ENCODE measurements around the gene FERMT3. TPM values are rescaled to one million over a fixed set of nuclear protein-coding genes. Genes with fewer than 3 reads are reported as not detected.

The FERMT3 gene
- total RNA-seq, 1 donor from 2014 or later, result 1.4 TPM

DNA sequence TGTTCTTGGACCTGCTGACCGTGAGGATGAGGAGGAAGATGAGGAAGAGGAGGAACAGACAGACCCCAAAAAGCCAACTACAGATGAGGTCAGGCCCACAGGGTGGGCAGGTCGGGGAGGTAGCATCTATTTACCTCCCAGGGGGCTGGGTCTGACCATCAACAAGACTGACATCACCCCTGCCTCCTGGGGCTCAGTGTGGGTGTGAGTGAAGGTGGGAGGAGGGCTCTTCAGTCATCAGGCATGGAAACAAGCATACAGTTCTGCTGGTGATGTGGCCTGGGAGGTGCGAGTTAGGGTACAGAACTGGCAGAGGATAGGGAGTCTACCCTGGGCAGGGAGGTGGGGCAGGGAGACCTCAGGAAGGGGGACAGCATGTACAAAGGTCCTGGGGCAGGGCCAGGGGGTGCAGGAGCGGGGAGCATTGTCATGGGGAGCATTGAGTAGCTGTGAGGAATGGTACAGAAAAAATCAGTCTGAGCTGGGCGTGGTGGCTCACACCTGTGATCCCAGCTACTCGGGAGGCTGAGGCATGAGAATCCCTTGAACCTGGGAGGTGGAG is 53.7 kb downstream of the FERMT3 start:
- DNase-seq (ENCODE audit: extremely low spot score, unreplicated experiment), result no peak
- no peak overlapping the region for H3K4me3 Mint-ChIP-seq (ENCODE audit: unreplicated experiment)

DNA sequence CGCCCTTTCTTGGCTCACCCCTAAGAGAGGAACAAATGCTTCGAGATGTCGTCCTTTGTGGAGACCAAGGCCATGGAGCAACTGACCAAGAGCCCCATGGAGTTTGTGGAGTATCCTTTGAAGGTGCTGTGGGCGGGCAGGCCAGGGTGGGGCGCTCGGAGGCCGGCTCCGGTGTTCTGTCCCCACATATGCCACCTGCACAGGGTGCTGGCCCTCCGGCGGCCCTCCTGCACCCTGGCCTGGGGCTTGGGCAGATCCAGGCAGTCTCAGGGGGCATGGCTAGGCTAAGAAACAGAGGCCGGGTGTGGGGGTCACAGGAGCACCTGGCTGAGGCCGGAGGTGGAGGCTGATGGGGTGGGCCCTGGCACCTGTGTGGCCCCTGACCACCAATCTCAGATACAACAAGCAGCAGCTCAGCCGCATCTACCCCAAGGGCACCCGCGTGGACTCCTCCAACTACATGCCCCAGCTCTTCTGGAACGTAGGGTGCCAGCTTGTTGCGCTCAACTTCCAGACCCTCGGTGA is 55.1 kb downstream of the FERMT3 start:
- no peak for DNase-seq (ENCODE audit: extremely low spot score, unreplicated experiment)
- H3K9me3 Mint-ChIP-seq (ENCODE audit: unreplicated experiment), result no peaks in the 10 kb centered on the region
- peaks cover 5% of the 10 kb centered on the region for H3K4me1 Mint-ChIP-seq (ENCODE audit: unreplicated experiment)
- no peak overlapping the region for H3K4me3 Mint-ChIP-seq (ENCODE audit: unreplicated experiment)
- TF ChIP-seq, protein P1, sequence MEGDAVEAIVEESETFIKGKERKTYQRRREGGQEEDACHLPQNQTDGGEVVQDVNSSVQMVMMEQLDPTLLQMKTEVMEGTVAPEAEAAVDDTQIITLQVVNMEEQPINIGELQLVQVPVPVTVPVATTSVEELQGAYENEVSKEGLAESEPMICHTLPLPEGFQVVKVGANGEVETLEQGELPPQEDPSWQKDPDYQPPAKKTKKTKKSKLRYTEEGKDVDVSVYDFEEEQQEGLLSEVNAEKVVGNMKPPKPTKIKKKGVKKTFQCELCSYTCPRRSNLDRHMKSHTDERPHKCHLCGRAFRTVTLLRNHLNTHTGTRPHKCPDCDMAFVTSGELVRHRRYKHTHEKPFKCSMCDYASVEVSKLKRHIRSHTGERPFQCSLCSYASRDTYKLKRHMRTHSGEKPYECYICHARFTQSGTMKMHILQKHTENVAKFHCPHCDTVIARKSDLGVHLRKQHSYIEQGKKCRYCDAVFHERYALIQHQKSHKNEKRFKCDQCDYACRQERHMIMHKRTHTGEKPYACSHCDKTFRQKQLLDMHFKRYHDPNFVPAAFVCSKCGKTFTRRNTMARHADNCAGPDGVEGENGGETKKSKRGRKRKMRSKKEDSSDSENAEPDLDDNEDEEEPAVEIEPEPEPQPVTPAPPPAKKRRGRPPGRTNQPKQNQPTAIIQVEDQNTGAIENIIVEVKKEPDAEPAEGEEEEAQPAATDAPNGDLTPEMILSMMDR (IDR thresholded peaks at IDR 0.05), result no peak
- no peak overlapping the region for H3K27ac Mint-ChIP-seq (ENCODE audit: unreplicated experiment)
- H3K27me3 Mint-ChIP-seq (ENCODE audit: unreplicated experiment), result no peaks in the 10 kb centered on the region
- H3K36me3 Mint-ChIP-seq (ENCODE audit: unreplicated experiment), result peaks cover 16% of the 10 kb centered on the region

More for the DNA sequence above, 53.7 kb downstream of the FERMT3 start:
- H3K27ac Mint-ChIP-seq (ENCODE audit: unreplicated experiment), result no peak overlapping the region
- TF ChIP-seq, protein P1 (IDR thresholded peaks at IDR 0.05), result no peak
- H3K27me3 Mint-ChIP-seq (ENCODE audit: unreplicated experiment), result no peaks in the 10 kb centered on the region
- H3K4me1 Mint-ChIP-seq (ENCODE audit: unreplicated experiment), result peaks cover 5% of the 10 kb centered on the region
- peaks cover 16% of the 10 kb centered on the region for H3K36me3 Mint-ChIP-seq (ENCODE audit: unreplicated experiment)
- no peaks in the 10 kb centered on the region for H3K9me3 Mint-ChIP-seq (ENCODE audit: unreplicated experiment)

DNA sequence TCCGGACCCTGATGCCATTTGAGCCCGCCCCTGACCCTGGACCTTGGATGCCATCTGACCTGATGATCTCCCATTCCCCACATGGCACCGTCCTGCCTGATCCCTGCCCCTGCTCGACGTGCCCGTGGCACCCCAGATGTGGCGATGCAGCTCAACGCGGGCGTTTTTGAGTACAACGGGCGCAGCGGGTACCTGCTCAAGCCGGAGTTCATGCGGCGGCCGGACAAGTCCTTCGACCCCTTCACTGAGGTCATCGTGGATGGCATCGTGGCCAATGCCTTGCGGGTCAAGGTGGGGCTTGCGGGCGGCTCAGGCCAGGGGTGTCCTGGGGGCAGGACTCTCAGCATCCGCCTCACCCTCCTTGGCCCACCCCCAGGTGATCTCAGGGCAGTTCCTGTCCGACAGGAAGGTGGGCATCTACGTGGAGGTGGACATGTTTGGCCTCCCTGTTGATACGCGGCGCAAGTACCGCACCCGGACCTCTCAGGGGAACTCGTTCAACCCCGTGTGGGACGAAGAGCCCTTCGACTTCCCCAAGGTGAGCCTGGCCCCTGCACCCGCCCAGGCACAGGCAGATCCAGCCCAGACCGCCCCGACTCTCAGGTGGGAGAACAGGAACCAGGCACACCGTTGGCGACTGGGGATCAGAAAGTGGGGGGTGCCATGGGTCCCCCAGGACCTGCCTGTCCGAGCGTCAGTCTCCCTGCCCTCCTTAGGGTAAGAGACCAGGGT is 55.9 kb downstream of the FERMT3 start:
- H3K36me3 Mint-ChIP-seq (ENCODE audit: unreplicated experiment), result peaks cover 16% of the 10 kb centered on the region
- peaks cover 5% of the 10 kb centered on the region for H3K4me1 Mint-ChIP-seq (ENCODE audit: unreplicated experiment)
- DNase-seq (ENCODE audit: extremely low spot score, unreplicated experiment), result no peak
- H3K27ac Mint-ChIP-seq (ENCODE audit: unreplicated experiment), result no peak overlapping the region
- no peaks in the 10 kb centered on the region for H3K27me3 Mint-ChIP-seq (ENCODE audit: unreplicated experiment)
- no peaks in the 10 kb centered on the region for H3K9me3 Mint-ChIP-seq (ENCODE audit: unreplicated experiment)
- no peak overlapping the region for H3K4me3 Mint-ChIP-seq (ENCODE audit: unreplicated experiment)
- TF ChIP-seq, protein P1 (IDR thresholded peaks at IDR 0.05), result no peak

DNA sequence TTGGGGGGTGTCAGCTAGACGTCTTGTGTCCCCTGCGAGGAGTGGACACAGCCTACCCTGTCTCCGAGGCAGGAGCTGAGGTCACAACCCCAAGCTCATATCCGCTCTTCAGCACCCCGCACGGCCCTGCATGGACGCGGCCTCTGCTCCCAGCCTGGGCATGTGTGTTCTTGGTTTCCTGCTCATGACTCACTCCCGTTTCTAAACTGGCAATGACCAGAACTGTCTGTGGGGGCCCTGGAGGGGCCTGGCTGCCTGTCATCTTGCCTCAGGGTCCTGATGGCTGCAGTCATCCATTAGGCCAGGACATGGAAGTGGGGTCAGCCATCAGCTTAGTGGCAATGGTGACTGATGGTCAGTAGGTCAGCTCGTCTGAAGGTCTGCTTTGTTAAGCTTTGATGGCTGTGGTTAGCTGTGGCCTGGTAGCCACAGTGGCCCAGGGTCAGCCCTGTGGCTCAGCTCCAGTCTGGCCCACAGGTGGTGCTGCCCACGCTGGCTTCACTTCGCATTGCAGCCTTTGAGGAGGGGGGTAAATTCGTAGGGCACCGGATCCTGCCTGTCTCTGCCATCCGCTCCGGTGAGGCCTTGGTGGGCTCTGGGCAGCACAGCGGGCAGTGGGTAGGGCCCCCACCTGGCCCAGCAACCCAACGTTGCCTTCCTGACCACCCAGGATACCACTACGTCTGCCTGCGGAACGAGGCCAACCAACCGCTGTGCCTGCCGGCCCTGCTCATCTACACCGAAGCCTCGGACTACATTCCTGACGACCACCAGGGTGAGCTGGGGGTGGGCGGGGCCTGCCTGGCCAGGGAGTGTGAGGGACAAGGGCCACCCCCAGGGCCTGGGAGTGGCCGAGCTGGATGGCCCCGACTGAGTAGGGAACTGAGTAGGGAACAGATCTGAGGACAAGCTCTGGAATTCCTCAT is 56.8 kb downstream of the FERMT3 start:
- peaks cover 9% of the 10 kb centered on the region for H3K4me1 Mint-ChIP-seq (ENCODE audit: unreplicated experiment)
- peak overlapping the region; percentile 68 for H3K27ac Mint-ChIP-seq (ENCODE audit: unreplicated experiment)
- DNase-seq (ENCODE audit: extremely low spot score, unreplicated experiment), result no peak
- no peaks in the 10 kb centered on the region for H3K27me3 Mint-ChIP-seq (ENCODE audit: unreplicated experiment)
- H3K9me3 Mint-ChIP-seq (ENCODE audit: unreplicated experiment), result no peaks in the 10 kb centered on the region
- TF ChIP-seq, protein P1 (IDR thresholded peaks at IDR 0.05), result peak; percentile 11
- no peak overlapping the region for H3K4me3 Mint-ChIP-seq (ENCODE audit: unreplicated experiment)
- H3K36me3 Mint-ChIP-seq (ENCODE audit: unreplicated experiment), result peaks cover 16% of the 10 kb centered on the region

Data from osteocyte (in vitro differentiated cells).